LNCaP clone FGC (cell line): ENCODE results near the gene MAP1LC3B2.

Experiments
- DNase-seq: peaks from one replicate; pipeline ENCODE4 v3.0.0-alpha.2; 2011; ENCODE audit warnings: low read depth
- H3K4me3 ChIP-seq: 2 replicates; pipeline ENCODE4 v1.5.1; 2011; ENCODE audit warnings: mild to moderate bottlenecking, low read depth, low read length, control low read depth
- TF ChIP-seq, protein P1 (sequence below): IDR thresholded peaks from 2 replicates; pipeline ENCODE4 v1.5.1; 2012; ENCODE audit warnings: mild to moderate bottlenecking; ENCODE audit not compliant: control insufficient read depth, insufficient read depth; ENCODE audit errors: extremely low read depth

MAP1LC3B2 gene

DNA sequence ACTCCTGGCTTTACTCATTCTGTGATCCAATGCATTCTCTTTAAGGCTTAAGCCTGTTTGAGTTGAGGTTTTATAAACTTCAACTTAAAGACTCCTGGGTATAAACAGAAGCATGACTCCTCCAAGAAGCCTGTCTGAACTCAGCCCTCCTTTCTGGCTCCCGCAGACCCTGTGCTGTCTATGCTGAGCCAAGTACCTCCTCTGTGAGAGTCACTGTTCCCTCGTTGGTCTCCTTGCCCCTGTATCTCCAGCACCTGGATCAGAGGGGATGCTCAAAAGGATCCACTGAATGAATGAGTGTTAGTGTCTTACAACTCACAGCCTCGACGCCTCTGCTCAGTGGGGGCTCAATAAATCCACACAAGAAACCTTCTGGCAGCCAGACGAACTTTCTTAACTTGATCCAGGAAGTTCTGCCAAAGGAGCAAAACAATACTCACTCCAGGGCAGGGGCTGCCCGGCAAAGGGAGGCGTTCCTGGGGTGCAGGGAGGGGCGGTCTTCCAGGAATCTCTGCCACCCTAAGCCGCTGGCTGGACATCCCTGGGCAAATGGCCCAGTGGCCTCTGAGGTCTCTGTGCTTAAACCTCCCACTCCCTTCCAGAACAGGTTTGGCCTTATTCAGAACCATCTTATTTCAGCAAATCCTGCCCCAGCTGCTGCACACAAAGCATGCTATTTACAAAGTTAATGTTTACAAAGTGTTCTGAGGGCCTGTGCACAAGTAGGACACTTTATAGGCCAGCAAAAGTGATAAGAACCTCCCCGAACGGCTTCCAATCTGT is 32.9 kb downstream of the MAP1LC3B2 start:
- TF ChIP-seq, protein P1, sequence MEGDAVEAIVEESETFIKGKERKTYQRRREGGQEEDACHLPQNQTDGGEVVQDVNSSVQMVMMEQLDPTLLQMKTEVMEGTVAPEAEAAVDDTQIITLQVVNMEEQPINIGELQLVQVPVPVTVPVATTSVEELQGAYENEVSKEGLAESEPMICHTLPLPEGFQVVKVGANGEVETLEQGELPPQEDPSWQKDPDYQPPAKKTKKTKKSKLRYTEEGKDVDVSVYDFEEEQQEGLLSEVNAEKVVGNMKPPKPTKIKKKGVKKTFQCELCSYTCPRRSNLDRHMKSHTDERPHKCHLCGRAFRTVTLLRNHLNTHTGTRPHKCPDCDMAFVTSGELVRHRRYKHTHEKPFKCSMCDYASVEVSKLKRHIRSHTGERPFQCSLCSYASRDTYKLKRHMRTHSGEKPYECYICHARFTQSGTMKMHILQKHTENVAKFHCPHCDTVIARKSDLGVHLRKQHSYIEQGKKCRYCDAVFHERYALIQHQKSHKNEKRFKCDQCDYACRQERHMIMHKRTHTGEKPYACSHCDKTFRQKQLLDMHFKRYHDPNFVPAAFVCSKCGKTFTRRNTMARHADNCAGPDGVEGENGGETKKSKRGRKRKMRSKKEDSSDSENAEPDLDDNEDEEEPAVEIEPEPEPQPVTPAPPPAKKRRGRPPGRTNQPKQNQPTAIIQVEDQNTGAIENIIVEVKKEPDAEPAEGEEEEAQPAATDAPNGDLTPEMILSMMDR: no peak
- DNase-seq: peak; percentile 58
- no peak overlapping the region for H3K4me3 ChIP-seq

DNA sequence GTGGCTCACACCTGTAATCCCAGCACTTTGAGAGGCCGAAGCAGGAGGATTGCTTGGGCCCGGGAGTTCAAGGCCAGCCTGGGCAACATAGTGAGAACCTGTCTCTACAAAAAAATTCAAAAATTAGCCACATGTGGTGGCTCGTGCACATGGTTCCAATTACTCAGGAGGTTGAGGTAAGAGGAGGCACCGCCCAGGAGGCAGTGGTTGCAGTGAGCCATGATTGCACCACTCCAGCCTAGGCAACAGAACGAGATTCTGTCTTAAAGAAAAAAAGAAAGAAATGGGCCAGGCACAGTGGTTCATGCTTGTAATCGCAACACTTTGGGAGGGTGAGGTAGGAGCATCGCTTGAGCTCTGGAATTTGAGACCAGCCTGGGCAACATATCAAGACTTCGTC is 33.5 kb downstream of the MAP1LC3B2 start:
- TF ChIP-seq, protein P1: no peak
- DNase-seq: no peak
- no peak overlapping the region for H3K4me3 ChIP-seq

DNA sequence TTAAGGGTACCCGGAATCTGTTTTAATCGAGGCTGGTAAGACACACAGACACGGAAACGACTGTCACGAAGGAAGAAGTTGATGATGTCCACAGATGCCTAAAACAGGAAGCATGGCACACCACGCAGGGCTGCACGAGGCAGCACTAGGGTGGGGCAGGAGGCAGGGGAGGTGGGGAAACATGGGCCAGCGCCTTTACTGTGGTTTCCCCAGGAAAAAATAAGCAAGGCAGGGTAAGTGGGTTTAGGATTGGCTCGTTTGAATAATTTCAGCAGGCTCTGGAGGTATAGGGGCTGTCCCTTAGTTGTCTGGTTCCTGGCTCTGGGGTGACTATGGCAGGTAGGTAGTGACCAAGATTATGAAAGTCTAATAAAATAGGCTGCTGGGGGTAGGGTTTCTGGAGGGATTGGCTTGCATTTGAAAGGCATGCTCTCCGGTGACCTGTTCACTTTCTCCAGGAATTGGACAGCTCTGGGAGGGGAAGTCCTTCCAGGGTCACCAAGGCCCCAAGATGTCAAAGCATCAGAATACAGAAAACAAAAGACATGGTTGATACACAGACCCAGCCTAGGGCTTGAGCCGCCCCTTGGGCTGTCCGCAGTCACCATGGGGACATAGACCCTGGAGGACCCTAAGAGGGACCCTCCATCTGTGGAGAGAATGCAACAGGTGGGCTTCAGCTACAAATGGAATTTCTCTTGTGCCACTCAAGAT is 35.3 kb downstream of the MAP1LC3B2 start:
- no peak for DNase-seq
- no peak overlapping the region for H3K4me3 ChIP-seq
- TF ChIP-seq, protein P1: no peak

DNA sequence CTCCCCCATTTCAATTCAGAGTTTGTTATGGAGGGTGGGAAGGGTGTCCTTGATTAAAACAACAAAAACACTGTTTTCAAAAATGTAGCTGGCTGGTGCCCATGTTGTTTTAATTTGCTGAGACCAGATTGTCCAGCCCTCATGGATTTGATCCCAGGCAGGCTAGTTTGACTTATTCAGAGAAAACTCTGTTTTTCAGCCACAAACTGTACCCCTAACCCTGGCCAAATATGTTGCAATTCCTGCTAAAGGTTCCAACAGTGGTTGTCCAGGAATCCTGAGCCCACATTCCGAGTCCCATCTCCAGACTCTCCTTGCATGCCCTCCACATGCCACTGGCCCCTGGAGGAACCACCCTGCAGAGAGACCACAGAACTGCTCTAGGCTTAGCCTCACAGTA is 36.0 kb downstream of the MAP1LC3B2 start:
- H3K4me3 ChIP-seq: no peak overlapping the region
- TF ChIP-seq, protein P1: no peak
- DNase-seq: no peak

DNA sequence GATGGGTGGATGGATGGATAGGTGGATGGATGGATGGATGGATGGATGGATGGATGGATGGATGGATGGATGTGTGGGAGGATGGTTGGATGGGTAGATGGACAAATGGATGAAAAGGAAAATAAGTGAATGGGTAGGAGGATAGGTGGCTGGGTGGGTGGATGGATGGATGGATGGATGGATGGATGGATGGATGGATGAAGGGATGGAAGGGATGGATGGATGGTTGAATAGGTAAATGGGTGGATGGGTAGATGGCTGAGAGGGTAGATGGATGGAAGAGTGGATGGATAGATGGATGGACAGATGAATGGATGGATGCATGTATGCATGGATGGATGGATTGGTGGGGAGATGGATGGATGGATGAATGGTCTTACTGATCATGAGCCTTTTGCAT is 36.5 kb downstream of the MAP1LC3B2 start:
- no peak for DNase-seq
- no peak overlapping the region for H3K4me3 ChIP-seq
- TF ChIP-seq, protein P1: no peak

DNA sequence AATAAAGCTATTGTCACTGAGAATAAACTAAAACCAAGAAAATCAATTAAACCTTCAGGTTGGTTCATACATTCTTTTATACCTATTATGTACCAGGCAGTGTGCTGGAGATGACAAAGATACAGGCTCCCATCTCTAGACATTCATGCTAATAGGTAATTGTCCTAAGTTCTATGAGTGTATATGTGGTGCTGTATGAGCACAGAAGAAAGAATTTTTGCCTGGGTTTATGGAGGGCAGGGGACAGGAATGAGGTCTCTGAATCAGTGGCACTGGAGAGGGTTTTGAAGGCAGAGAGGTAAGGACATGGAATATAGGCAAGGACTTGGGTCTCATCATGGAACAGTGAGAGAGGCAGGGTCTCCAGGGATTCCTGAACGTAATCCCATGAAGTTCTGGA is 38.7 kb downstream of the MAP1LC3B2 start:
- no peak for DNase-seq

More for the DNA sequence above, 38.7 kb downstream of the MAP1LC3B2 start:
- H3K4me3 ChIP-seq: no peak overlapping the region
- TF ChIP-seq, protein P1: no peak
